Measurements from ENCODE around the gene LMCD1.

Gene LMCD1

GRCh38 chr3:8621872-8622271 lies 120.2 kb downstream of the LMCD1 start:
- no peaks in the 10 kb centered on the region for H3K36me3 Mint-ChIP-seq (ENCODE audit: low read depth)
- no peaks in the 10 kb centered on the region for H3K27me3 Mint-ChIP-seq (ENCODE audit: low read depth)
- H3K4me1 Mint-ChIP-seq: peaks cover 15% of the 10 kb centered on the region
- H3K4me3 Mint-ChIP-seq: no peak overlapping the region
- no peak for TF ChIP-seq CTCF (IDR thresholded peaks at IDR 0.05; ENCODE audit: unreplicated experiment in 3 of 3)
- H3K27ac Mint-ChIP-seq: peak overlapping the region in 2 of 3 experiments; percentile 64 to 80
- H3K9me3 Mint-ChIP-seq: peaks cover 2% of the 10 kb centered on the region

GRCh38 chr3:8622873-8623691 lies 121.5 kb downstream of the LMCD1 start:
- H3K27ac Mint-ChIP-seq: peak overlapping the region in 2 of 3 experiments; percentile 64 to 80
- no peaks in the 10 kb centered on the region for H3K27me3 Mint-ChIP-seq (ENCODE audit: low read depth)
- peak; percentile 93 to 96 (median 94) for TF ChIP-seq CTCF (IDR thresholded peaks at IDR 0.05; ENCODE audit: unreplicated experiment in 3 of 3)
- peaks cover 15% of the 10 kb centered on the region for H3K4me1 Mint-ChIP-seq
- H3K9me3 Mint-ChIP-seq: peaks cover 2% of the 10 kb centered on the region
- H3K36me3 Mint-ChIP-seq (ENCODE audit: low read depth): no peaks in the 10 kb centered on the region
- no peak overlapping the region for H3K4me3 Mint-ChIP-seq

- TF ChIP-seq CTCF (IDR thresholded peaks at IDR 0.05; ENCODE audit: unreplicated experiment in 3 of 3): no peak
- H3K27me3 Mint-ChIP-seq (ENCODE audit: low read depth): no peaks in the 10 kb centered on the region
- H3K9me3 Mint-ChIP-seq: peaks cover 2% of the 10 kb centered on the region
- peak overlapping the region in 1 of 3 experiments; percentile 80 for H3K27ac Mint-ChIP-seq
- H3K36me3 Mint-ChIP-seq (ENCODE audit: low read depth): no peaks in the 10 kb centered on the region
- H3K4me3 Mint-ChIP-seq: no peak overlapping the region
- peaks cover 15% of the 10 kb centered on the region for H3K4me1 Mint-ChIP-seq
Observed at GRCh38 chr3:8623741-8624140, 122.1 kb downstream of the LMCD1 start.
